Measurements from ENCODE around the gene GOLT1A.

Gene GOLT1A

DNA sequence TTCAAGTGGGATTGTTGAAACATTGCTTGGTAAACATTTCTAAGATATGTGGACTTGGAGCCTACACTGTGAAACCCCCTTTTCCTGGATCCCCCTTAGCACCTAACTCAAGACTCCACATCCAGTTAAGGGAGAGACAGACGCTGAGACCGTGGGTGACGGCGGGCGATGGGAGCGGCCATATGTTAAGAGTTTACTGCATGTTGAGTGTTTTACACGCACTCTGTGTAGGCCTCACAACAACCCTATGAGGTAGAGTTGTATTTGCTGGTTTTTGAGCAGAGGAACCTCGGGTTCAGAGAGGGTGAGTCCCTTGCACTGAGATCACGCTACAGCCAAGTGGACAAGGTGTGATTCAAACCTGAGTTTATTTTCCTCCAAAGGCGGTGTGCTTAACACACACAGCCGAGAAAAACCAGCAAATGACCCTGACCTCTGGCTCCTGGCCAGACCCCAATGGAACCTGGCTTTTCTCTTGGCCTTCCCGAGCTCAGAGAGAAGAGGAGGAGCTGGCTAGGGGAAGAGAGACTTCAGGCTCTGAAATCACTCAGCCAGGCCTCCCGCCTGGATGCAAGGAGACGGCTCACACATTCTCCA lies 46.9 kb upstream of the GOLT1A start:
- TF ChIP-seq, protein P1, sequence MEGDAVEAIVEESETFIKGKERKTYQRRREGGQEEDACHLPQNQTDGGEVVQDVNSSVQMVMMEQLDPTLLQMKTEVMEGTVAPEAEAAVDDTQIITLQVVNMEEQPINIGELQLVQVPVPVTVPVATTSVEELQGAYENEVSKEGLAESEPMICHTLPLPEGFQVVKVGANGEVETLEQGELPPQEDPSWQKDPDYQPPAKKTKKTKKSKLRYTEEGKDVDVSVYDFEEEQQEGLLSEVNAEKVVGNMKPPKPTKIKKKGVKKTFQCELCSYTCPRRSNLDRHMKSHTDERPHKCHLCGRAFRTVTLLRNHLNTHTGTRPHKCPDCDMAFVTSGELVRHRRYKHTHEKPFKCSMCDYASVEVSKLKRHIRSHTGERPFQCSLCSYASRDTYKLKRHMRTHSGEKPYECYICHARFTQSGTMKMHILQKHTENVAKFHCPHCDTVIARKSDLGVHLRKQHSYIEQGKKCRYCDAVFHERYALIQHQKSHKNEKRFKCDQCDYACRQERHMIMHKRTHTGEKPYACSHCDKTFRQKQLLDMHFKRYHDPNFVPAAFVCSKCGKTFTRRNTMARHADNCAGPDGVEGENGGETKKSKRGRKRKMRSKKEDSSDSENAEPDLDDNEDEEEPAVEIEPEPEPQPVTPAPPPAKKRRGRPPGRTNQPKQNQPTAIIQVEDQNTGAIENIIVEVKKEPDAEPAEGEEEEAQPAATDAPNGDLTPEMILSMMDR (IDR thresholded peaks at IDR 0.05; ENCODE audit: control extremely low read depth, extremely low read depth, low read depth, missing control alignments) = no peak
- DNase-seq (ENCODE audit: extremely low spot score) = no peak
- CTCF ChIA-PET = interaction anchor here (1.4 to 1.5 kb wide), 2 partner anchors 23 to 102 kb away, joined by 3 read pairs; no protein-coding TSS in a partner anchor
- POLR2A ChIA-PET = no interaction called here

DNA sequence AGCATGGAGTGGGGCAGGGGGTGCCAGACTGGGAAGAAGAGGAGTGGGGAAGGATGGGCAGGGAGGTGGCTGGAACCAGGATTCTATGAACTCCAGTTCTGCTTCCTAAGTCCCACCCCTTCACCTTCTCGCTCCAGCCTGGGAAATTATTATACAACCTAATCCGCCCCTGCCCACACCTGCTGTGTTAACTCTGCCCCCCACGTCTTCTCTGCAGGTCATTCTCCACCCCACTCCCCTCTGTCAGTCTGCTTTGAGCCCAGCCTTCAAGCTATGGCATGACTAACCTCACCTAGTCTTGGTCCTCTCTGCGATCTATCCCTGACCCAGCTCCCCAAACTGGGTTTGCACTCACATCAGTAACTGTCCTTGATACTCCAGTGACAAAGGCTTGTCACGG lies 46.0 kb upstream of the GOLT1A start:
- no peak for DNase-seq (ENCODE audit: extremely low spot score)
- ChIA-PET CTCF (interaction anchor here (1.3 to 1.8 kb wide), 4 partner anchors 13 to 118 kb away, joined by 3 to 6 read pairs (median 3); no protein-coding TSS in a partner anchor), POLR2A (no interaction called here)
- TF ChIP-seq, protein P1 (IDR thresholded peaks at IDR 0.05; ENCODE audit: control extremely low read depth, extremely low read depth, low read depth, missing control alignments) = no peak

DNA sequence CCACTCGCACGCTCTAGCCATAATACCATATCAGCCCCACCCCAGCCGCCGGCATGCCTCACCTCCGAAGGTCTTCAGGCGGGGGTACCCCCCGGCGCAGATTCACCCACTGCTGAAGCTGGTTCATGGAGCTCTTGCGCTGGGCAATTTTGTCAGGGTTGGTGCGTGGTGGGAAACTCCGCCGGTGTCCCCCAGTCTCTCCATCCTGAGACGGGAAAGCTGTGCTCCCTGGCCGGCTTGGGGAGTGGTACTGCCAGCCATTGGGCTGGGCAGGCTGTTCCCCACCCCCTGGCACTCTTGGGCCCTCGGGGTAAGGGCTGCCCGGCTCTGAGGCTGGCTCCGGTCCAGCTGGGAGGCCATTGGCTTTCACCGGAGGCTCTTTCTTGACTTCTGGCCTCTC lies 45.4 kb upstream of the GOLT1A start:
- TF ChIP-seq, protein P1 (IDR thresholded peaks at IDR 0.05; ENCODE audit: control extremely low read depth, extremely low read depth, low read depth, missing control alignments) = no peak
- DNase-seq (ENCODE audit: extremely low spot score) = no peak
- CTCF ChIA-PET = interaction anchor here (1.0 to 3.6 kb wide), 11 partner anchors 13 to 244 kb away, joined by 3 to 28 read pairs (median 5); no protein-coding TSS in a partner anchor
- POLR2A ChIA-PET = no interaction called here

DNA sequence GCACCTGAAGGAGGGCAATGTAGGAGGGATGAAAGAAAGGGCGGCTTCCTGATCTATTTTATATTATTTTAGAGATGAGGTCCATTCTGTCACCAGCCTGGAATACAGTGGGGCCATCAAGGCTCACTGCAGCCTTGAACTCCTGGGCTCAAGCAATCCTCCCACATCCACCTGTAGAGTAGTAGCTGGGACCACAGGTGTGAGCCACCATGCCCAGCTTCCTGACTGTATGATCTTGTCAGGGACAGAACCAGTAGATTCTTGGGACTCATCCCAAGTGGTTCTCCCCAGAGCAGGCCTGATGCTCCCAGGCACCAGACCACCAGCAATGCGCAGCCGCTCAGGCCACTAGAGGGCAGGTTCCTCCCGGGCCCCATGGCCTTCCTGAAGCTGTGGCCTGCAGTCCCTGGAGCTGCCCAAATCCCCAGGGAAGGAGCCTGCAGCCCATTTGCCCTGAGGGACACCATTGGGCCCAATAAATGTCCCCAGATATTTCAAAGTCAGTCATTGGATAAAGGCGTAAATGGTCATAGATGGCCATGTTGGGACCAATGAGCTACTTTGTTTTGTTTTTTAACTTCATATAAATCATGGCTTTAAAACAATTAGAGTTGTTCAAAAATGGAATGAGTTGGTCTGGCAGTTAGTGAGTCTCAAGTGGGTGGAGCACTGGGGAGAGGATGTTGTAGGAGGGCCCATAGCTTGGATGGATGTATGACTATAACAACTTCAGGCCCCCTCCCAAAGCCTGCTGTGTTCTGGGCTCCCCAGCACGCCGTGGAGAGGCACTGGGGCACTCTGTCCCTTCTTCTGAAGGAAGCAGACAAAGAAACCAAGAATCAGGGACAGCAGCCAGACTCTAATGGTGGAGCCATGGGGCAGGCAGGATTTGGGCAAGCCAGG lies 44.7 kb upstream of the GOLT1A start:
- POLR2A ChIA-PET = no interaction called here
- DNase-seq (ENCODE audit: extremely low spot score) = peak; percentile 74

DNA sequence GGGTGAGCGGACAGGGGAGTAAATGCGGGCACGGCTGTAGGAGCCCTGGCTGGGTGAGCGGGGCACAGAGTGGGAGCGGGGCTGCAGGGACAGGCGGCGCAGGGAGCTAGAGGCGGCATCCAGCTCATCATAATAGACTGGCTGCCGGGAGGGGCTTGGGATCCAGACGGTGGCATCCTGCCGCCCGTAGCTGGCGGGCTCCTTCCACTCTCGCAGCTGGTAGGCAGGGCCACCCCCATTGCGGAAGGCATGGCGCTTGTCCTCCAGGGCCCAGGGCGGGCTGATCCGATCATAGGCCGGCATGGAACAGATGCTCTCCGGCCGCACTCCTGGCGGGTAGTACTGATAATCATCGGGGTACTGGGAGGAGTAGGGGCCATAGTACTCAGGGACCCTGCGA lies 43.7 kb upstream of the GOLT1A start:
- no peak for DNase-seq (ENCODE audit: extremely low spot score)
- ChIA-PET CTCF (interaction anchor here (0.7 to 3.6 kb wide), 6 partner anchors 9 to 246 kb away, joined by 3 to 28 read pairs (median 6); no protein-coding TSS in a partner anchor), POLR2A (no interaction called here)
- TF ChIP-seq, protein P1 (IDR thresholded peaks at IDR 0.05; ENCODE audit: control extremely low read depth, extremely low read depth, low read depth, missing control alignments) = no peak

More for the DNA sequence above, 44.7 kb upstream of the GOLT1A start:
- TF ChIP-seq, protein P1 (IDR thresholded peaks at IDR 0.05; ENCODE audit: control extremely low read depth, extremely low read depth, low read depth, missing control alignments) = peak; percentile 51
- CTCF ChIA-PET = interaction anchor here (0.8 to 3.6 kb wide), 12 partner anchors 12 to 245 kb away, joined by 3 to 28 read pairs (median 5); no protein-coding TSS in a partner anchor

DNA sequence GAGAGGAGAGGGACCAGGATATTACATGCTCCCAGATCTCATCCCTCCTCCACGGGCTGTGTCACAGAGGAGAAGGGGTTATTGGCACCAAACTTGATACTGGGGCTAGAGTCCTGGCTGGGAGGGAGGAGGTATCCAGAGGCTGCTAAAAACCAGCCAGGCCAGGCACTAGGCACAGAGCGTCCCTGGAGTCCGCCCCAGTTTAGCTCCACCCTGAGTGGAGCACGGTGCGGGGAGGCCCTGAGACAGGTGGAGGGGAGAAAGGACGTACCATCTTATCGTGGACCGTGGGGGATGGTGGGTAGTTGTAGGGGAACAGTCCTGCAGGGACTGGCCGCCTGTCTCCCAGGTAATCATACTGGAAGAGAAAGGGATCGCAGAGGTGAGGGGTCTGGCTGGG lies 42.7 kb upstream of the GOLT1A start:
- POLR2A ChIA-PET = no interaction called here
- CTCF ChIA-PET = interaction anchor here (1.1 to 3.6 kb wide), 2 partner anchors 14 to 107 kb away, joined by 3 to 28 read pairs; no protein-coding TSS in a partner anchor
- no peak for DNase-seq (ENCODE audit: extremely low spot score)
- TF ChIP-seq, protein P1 (IDR thresholded peaks at IDR 0.05; ENCODE audit: control extremely low read depth, extremely low read depth, low read depth, missing control alignments) = no peak
